ENCODE results near the gene ANAPC5.

DNA sequence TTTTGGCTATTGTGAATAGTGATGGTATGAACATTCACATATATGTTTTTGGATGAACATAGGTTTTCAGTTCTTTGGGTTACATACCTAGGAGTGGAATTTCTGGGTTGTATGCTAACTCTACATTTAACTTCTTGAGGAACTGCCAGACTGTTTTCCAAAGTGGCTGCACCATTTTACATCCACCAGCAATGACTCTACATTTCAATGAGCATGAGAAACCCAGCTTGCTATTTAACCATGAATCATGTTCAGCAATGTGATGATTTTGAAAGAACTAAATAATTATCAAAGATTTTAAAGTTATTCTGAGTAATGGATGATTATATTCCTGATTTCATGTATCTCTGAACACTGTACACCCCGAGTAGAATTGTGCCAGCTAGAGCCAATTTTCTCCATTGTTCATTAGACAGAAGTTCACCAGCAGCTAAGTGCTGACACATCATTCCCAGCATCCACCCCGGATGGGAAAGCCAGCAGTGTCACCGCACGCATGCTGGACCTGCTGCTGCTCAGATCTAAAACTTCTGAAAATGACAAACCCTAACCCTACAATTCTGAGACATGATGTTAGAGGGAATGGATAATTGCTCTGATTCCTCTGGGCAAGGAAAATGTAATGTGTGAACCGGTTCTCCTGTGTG is 13.3 kb upstream of the ANAPC5 start:
- TF ChIP-seq, protein P1, sequence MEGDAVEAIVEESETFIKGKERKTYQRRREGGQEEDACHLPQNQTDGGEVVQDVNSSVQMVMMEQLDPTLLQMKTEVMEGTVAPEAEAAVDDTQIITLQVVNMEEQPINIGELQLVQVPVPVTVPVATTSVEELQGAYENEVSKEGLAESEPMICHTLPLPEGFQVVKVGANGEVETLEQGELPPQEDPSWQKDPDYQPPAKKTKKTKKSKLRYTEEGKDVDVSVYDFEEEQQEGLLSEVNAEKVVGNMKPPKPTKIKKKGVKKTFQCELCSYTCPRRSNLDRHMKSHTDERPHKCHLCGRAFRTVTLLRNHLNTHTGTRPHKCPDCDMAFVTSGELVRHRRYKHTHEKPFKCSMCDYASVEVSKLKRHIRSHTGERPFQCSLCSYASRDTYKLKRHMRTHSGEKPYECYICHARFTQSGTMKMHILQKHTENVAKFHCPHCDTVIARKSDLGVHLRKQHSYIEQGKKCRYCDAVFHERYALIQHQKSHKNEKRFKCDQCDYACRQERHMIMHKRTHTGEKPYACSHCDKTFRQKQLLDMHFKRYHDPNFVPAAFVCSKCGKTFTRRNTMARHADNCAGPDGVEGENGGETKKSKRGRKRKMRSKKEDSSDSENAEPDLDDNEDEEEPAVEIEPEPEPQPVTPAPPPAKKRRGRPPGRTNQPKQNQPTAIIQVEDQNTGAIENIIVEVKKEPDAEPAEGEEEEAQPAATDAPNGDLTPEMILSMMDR (IDR thresholded peaks at IDR 0.05) = no peak
- TF ChIP-seq POLR2A (IDR thresholded peaks at IDR 0.05; ENCODE audit: low read depth) = no peak
- no peak for TF ChIP-seq EP300 (IDR thresholded peaks at IDR 0.05)
- TF ChIP-seq POLR2AphosphoS5 (IDR thresholded peaks at IDR 0.05) = no peak

All from esophagus muscularis mucosa (tissue), 4 donors.